H9 (cell line): Measurements from ENCODE around the gene FAM156A. TPM values are rescaled to one million over a fixed set of nuclear protein-coding genes. Genes with fewer than 3 reads are reported as not detected.
"Not testable (repeated sequence)": the region's sequence is repeated elsewhere in the genome, so short reads cannot be mapped to it uniquely, and the experiment has no call there.

Experiments
- DNase-seq: peaks from one replicate; pipeline ENCODE4 v3.0.0-alpha.2; 2017
- H2AFZ ChIP-seq: one replicate; pipeline ENCODE4 v1.6.1; 2013; ENCODE audit warnings: mild to moderate bottlenecking, low read length, control low read depth, moderate library complexity
- H2AK5ac ChIP-seq: 2 replicates; pipeline ENCODE4 v1.6.1; 2013; ENCODE audit warnings: low read length, control low read depth, mixed read lengths; ENCODE audit not compliant: insufficient read length
- H2BK120ac ChIP-seq: one replicate; pipeline ENCODE4 v1.6.1; 2013; ENCODE audit warnings: low read depth, mild to moderate bottlenecking, low read length, control low read depth, inconsistent platforms; ENCODE audit not compliant: poor library complexity, severe bottlenecking
- H2BK12ac ChIP-seq: 2 replicates; pipeline ENCODE4 v1.6.1; 2013; ENCODE audit warnings: low read length, control low read depth, mixed read lengths, low read depth; ENCODE audit not compliant: insufficient read length
- H2BK15ac ChIP-seq: 2 replicates; pipeline ENCODE4 v1.6.1; 2013; ENCODE audit warnings: low read depth, low read length, control low read depth
- H2BK20ac ChIP-seq: one replicate; pipeline ENCODE4 v1.6.1; 2013; ENCODE audit warnings: low read depth, mild to moderate bottlenecking, low read length, control low read depth, inconsistent platforms; ENCODE audit not compliant: poor library complexity, severe bottlenecking
- H2BK5ac ChIP-seq: 2 replicates; pipeline ENCODE4 v1.6.1; 2013; ENCODE audit warnings: low read length, control low read depth, mixed read lengths; ENCODE audit not compliant: insufficient read length
- H3K14ac ChIP-seq: 2 replicates; pipeline ENCODE4 v1.6.1; 2013; ENCODE audit warnings: low read length, control low read depth; ENCODE audit not compliant: insufficient read depth
- H3K18ac ChIP-seq: 2 replicates; pipeline ENCODE4 v1.6.1; 2013; ENCODE audit warnings: low read depth, mild to moderate bottlenecking, mixed read lengths, low read length, control low read depth; ENCODE audit not compliant: insufficient read length
- H3K23ac ChIP-seq: 2 replicates; pipeline ENCODE4 v1.6.1; 2013; ENCODE audit warnings: low read length, control low read depth, mixed read lengths, low read depth; ENCODE audit not compliant: insufficient read length
- H3K23me2 ChIP-seq: 2 replicates; pipeline ENCODE4 v1.6.1; 2013; ENCODE audit warnings: low read depth, mild to moderate bottlenecking, mixed read lengths, low read length, control low read depth; ENCODE audit not compliant: insufficient read length, poor library complexity, severe bottlenecking
- H3K27ac ChIP-seq: 2 replicates; pipeline ENCODE4 v1.5.1; 2013; ENCODE audit warnings: low read length, control low read depth, mixed read lengths, low read depth; ENCODE audit not compliant: insufficient read length
- H3K27me3 ChIP-seq: 2 replicates; pipeline ENCODE4 v1.6.1; 2013; ENCODE audit warnings: low read length, control low read depth, inconsistent platforms; ENCODE audit not compliant: insufficient read depth
- H3K4ac ChIP-seq: 2 replicates; pipeline ENCODE4 v1.6.1; 2013; ENCODE audit warnings: low read depth, mild to moderate bottlenecking, control low read depth, inconsistent platforms, low read length, moderate library complexity
- H3K4me1 ChIP-seq: 2 replicates; pipeline ENCODE4 v1.6.1; 2013; ENCODE audit warnings: low read length, control low read depth, inconsistent platforms; ENCODE audit not compliant: insufficient read depth
- H3K4me2 ChIP-seq: 2 replicates; pipeline ENCODE4 v1.6.1; 2013; ENCODE audit warnings: low read length, control low read depth, mixed read lengths; ENCODE audit not compliant: insufficient read length, insufficient read depth
- H3K56ac ChIP-seq: 2 replicates; pipeline ENCODE4 v1.6.1; 2013; ENCODE audit warnings: low read depth, mild to moderate bottlenecking, mixed read lengths, low read length, control low read depth; ENCODE audit not compliant: insufficient read length
- H3K79me1 ChIP-seq: 2 replicates; pipeline ENCODE4 v1.6.1; 2013; ENCODE audit warnings: low read depth, mild to moderate bottlenecking, moderate library complexity, low read length, control low read depth, inconsistent platforms; ENCODE audit not compliant: insufficient read depth, poor library complexity, severe bottlenecking
- H3K79me2 ChIP-seq: 2 replicates; pipeline ENCODE4 v1.6.1; 2013; ENCODE audit warnings: low read length, control low read depth, inconsistent platforms; ENCODE audit not compliant: insufficient read depth
- H3K9ac ChIP-seq: 2 replicates; pipeline ENCODE4 v1.6.1; 2013; ENCODE audit warnings: low read length, control low read depth, mixed read lengths; ENCODE audit not compliant: insufficient read length; ENCODE audit errors: extremely low read depth
- H3K9me3 ChIP-seq: one replicate; pipeline ENCODE4 v1.6.1; 2013; ENCODE audit warnings: low read depth, low read length, inconsistent platforms; ENCODE audit not compliant: control insufficient read depth
- H3T11ph ChIP-seq: one replicate; pipeline ENCODE4 v1.6.1; 2013; ENCODE audit warnings: mild to moderate bottlenecking, low read length, control low read depth, inconsistent platforms
- H4K20me1 ChIP-seq: one replicate; pipeline ENCODE4 v1.6.1; 2013; ENCODE audit not compliant: control insufficient read depth, insufficient read length, insufficient read depth
- H4K5ac ChIP-seq: 2 replicates; pipeline ENCODE4 v1.6.1; 2013; ENCODE audit warnings: low read depth, mild to moderate bottlenecking, mixed read lengths, low read length, control low read depth; ENCODE audit not compliant: insufficient read length
- H4K8ac ChIP-seq: replicated peaks from 2 replicates; pipeline ENCODE4 v1.6.1; 2013; ENCODE audit warnings: low read length, control low read depth, mixed read lengths, low read depth; ENCODE audit not compliant: insufficient read length
- H4K91ac ChIP-seq: 2 replicates; pipeline ENCODE4 v1.6.1; 2013; ENCODE audit warnings: low read depth, mild to moderate bottlenecking, moderate library complexity, mixed read lengths, low read length, control low read depth; ENCODE audit not compliant: insufficient read length
- H3K27ac Mint-ChIP-seq, 3 experiments: 2 replicates in 2 of 3; 3 replicates in 1 of 3; pipeline ENCODE4 v1.8.0; 2020 to 2021; ENCODE audit warnings: mixed read lengths in 3 of 3, mild to moderate bottlenecking in 1 of 3, moderate library complexity in 1 of 3
- H3K27me3 Mint-ChIP-seq: 2 replicates; pipeline ENCODE4 v1.8.0; 2021; ENCODE audit warnings: low read depth, mild to moderate bottlenecking, moderate library complexity, mixed read lengths
- H3K36me3 Mint-ChIP-seq, 3 experiments: 2 replicates in 2 of 3; 3 replicates in 1 of 3; pipeline ENCODE4 v1.8.0; 2020 to 2021; ENCODE audit warnings: low read depth in 3 of 3, mixed read lengths in 3 of 3; ENCODE audit not compliant: insufficient read depth in 1 of 3
- H3K4me1 Mint-ChIP-seq, 2 experiments: 2 replicates each; pipeline ENCODE4 v1.8.0; 2020; ENCODE audit warnings: mixed read lengths in 2 of 2
- H3K4me3 Mint-ChIP-seq, 2 experiments: 2 replicates in 1 of 2; 3 replicates in 1 of 2; pipeline ENCODE4 v1.8.0; 2020 to 2021; ENCODE audit warnings: mild to moderate bottlenecking in 2 of 2, mixed read lengths in 2 of 2, moderate library complexity in 1 of 2
- H3K9me3 Mint-ChIP-seq, 2 experiments: 2 replicates in 1 of 2; 3 replicates in 1 of 2; pipeline ENCODE4 v1.8.0; 2020; ENCODE audit warnings: mild to moderate bottlenecking in 2 of 2, mixed read lengths in 2 of 2, moderate library complexity in 1 of 2
- WGBS: extraction: QIAGEN DNeasy Blood & Tissue Kit; methylation state at CpG from one replicate; pipeline ENCODE4 v1.1.7; 2013; ENCODE audit warnings: missing lambda C conversion rate, low lambda C conversion rate, mixed read lengths; ENCODE audit not compliant: insufficient read length; ENCODE audit errors: extremely low coverage; 5-methylcytosine and 5-hydroxymethylcytosine counted together
- total RNA-seq: library from RNA; stranded (reverse); gene quantifications from 2 replicates; pipeline ENCODE4 v1.2.1, GENCODE V29; 2021

The FAM156A gene
- total RNA-seq, 1 experiment from 2014 or later, result 15.7 TPM

- not testable (repeated sequence) for H2BK5ac ChIP-seq, H3K27ac ChIP-seq, H3K9me3 Mint-ChIP-seq, H3K23ac ChIP-seq, H3K4me1 Mint-ChIP-seq, H2AFZ ChIP-seq, H2BK12ac ChIP-seq, H4K91ac ChIP-seq, H2BK20ac ChIP-seq, H3K4ac ChIP-seq, H3K79me2 ChIP-seq, H3T11ph ChIP-seq, H2BK120ac ChIP-seq, H4K5ac ChIP-seq, H3K27me3 Mint-ChIP-seq, H2AK5ac ChIP-seq, H3K18ac ChIP-seq, H3K23me2 ChIP-seq, H3K4me3 Mint-ChIP-seq, H3K79me1 ChIP-seq, H3K4me2 ChIP-seq, H4K20me1 ChIP-seq, H2BK15ac ChIP-seq, H3K27me3 ChIP-seq, H4K8ac ChIP-seq, H3K9me3 ChIP-seq, DNase-seq, H3K14ac ChIP-seq, H3K27ac Mint-ChIP-seq, H3K9ac ChIP-seq, H3K56ac ChIP-seq, H3K36me3 Mint-ChIP-seq, H3K4me1 ChIP-seq
- no CpG with 5 or more reads among the region's 9 CpGs for WGBS
These were observed 44.6 kb downstream of the FAM156A start for GRCh38 chrX:52913681-52914080.

- not testable (repeated sequence) for H3K9me3 ChIP-seq, H3T11ph ChIP-seq, H3K9me3 Mint-ChIP-seq, DNase-seq, H3K9ac ChIP-seq, H3K79me2 ChIP-seq, H3K23me2 ChIP-seq, H3K36me3 Mint-ChIP-seq, H3K27me3 ChIP-seq, H3K23ac ChIP-seq, H2BK120ac ChIP-seq, H3K4ac ChIP-seq, H2BK20ac ChIP-seq, H2AK5ac ChIP-seq, H4K5ac ChIP-seq, H3K27ac ChIP-seq, H3K4me1 Mint-ChIP-seq, H3K18ac ChIP-seq, H3K79me1 ChIP-seq, H4K8ac ChIP-seq, H3K27me3 Mint-ChIP-seq, H2AFZ ChIP-seq, H3K27ac Mint-ChIP-seq, H3K4me3 Mint-ChIP-seq, H2BK12ac ChIP-seq, H4K91ac ChIP-seq, H3K56ac ChIP-seq, H4K20me1 ChIP-seq, H2BK5ac ChIP-seq, H3K4me1 ChIP-seq, H3K4me2 ChIP-seq, H2BK15ac ChIP-seq, H3K14ac ChIP-seq
- WGBS, result no CpG with 5 or more reads among the region's 12 CpGs
These were observed 48.9 kb downstream of the FAM156A start for GRCh38 chrX:52909313-52909969.
